K562 (cell line): ENCODE data around the gene S100A6. TPM values are rescaled to one million over a fixed set of nuclear protein-coding genes. Genes with fewer than 3 reads are reported as not detected.

Experiments used
- ATAC-seq: fragments of 200-7000 bp; cut with Tn5 transposase; 3 replicates; pipeline ENCODE4 v1.9.1; 2020; ENCODE audit warnings: moderate library complexity
- BruUV-seq: library from RNA; stranded (reverse); fragments of 400-500 nt; replicated peaks from 2 replicates; lab custom pipeline; 2021; lab: Mats Ljungman, UMichigan
- CTCF ChIA-PET: fragments of 300-600 bp; formaldehyde crosslinking; extraction: SDS; loops from one replicate; lab custom pipeline; 2021; ENCODE audit warnings: low intra/inter-chr PET ratio; lab: Yijun Ruan, JAX
- POLR2A ChIA-PET: fragments of 300-600, 350-650 bp; sonication (Branson Sonifier 250); formaldehyde crosslinking; extraction: SDS; loops from one replicate; lab custom pipeline; 2021; ENCODE audit warnings: antibody characterized with exemption, inconsistent platforms; lab: Yijun Ruan, JAX
- DNase-seq, 4 experiments: peaks; one replicate each; pipeline versions ENCODE4 v3.0.0 to v3.0.0-alpha.2; 2011 to 2018; ENCODE audit warnings: low spot score in 3 of 4, mixed read lengths in 3 of 4; ENCODE audit errors: extremely low read depth in 1 of 4
- FAIRE-seq: peaks from 2 replicates; lab custom pipeline; 2011; peaks lifted over from hg19 to GRCh38; lab: Jason Lieb, UNC
- H2AFZ ChIP-seq: 2 replicates; pipeline ENCODE4 v1.6.0; 2011; ENCODE audit warnings: low read depth, low read length, control low read depth, inconsistent platforms
- H3K27ac ChIP-seq: fragments of 200-600 bp; 3 replicates; pipeline ENCODE4 v1.8.0; 2011; ENCODE audit warnings: low read depth, mild to moderate bottlenecking, control low read depth, inconsistent platforms, low read length, moderate library complexity, mixed read lengths; ENCODE audit errors: extremely low read depth
- H3K27me3 ChIP-seq, 2 experiments: fragments of 300-600 bp in 1 of 2; 2 replicates in 1 of 2; 3 replicates in 1 of 2; pipeline versions ENCODE4 v1.6.0 to v1.8.0; 2011; ENCODE audit warnings: inconsistent platforms in 2 of 2, low read length in 2 of 2, mild to moderate bottlenecking in 1 of 2, mixed read lengths in 1 of 2, moderate library complexity in 1 of 2; ENCODE audit not compliant: control insufficient read depth in 2 of 2, insufficient read depth in 2 of 2
- H3K36me3 ChIP-seq: fragments of 300-600 bp; 3 replicates; pipeline ENCODE4 v1.8.0; 2011; ENCODE audit warnings: mild to moderate bottlenecking, low read length, inconsistent platforms; ENCODE audit not compliant: control insufficient read depth, insufficient read depth
- H3K4me1 ChIP-seq, 2 experiments: fragments of 200-600 bp in 1 of 2; replicated peaks in 1 of 2; 2 replicates in 1 of 2; 3 replicates in 1 of 2; pipeline versions ENCODE4 v1.5.1 to v1.8.0; 2011; ENCODE audit warnings: inconsistent platforms in 2 of 2, low read length in 2 of 2, mild to moderate bottlenecking in 1 of 2, mixed read lengths in 1 of 2, moderate library complexity in 1 of 2; ENCODE audit not compliant: control insufficient read depth in 2 of 2, insufficient read depth in 2 of 2
- H3K4me2 ChIP-seq: 2 replicates; pipeline ENCODE4 v1.6.1; 2011; ENCODE audit warnings: low read length, control low read depth, inconsistent platforms, mixed read lengths; ENCODE audit not compliant: insufficient read depth
- H3K4me3 ChIP-seq: fragments of 200-600 bp; sonication (generic), shearing (Covaris generic); 2 replicates; pipeline ENCODE4 v1.5.1; 2016; ENCODE audit warnings: control low read depth, inconsistent platforms
- H3K79me2 ChIP-seq: fragments of 200-600 bp; 3 replicates; pipeline ENCODE4 v1.8.0; 2011; ENCODE audit warnings: low read length, inconsistent platforms; ENCODE audit not compliant: control insufficient read depth, insufficient read depth
- H3K9ac ChIP-seq, 2 experiments: 2 replicates each; pipeline versions ENCODE4 v1.6.0 to v1.6.1; 2011; ENCODE audit warnings: low read depth in 2 of 2, low read length in 2 of 2, control low read depth in 1 of 2, inconsistent platforms in 1 of 2, mild to moderate bottlenecking in 1 of 2, mixed read lengths in 1 of 2; ENCODE audit not compliant: insufficient read depth in 1 of 2
- H3K9me1 ChIP-seq: one replicate; pipeline ENCODE4 v1.6.0; 2011; ENCODE audit warnings: inconsistent platforms, mild to moderate bottlenecking, low read length, moderate library complexity; ENCODE audit not compliant: control insufficient read depth, insufficient read depth
- H3K9me3 ChIP-seq: replicated peaks from 2 replicates; pipeline ENCODE4 v1.5.1; 2011; ENCODE audit warnings: low read depth, low read length, inconsistent platforms; ENCODE audit not compliant: control insufficient read depth, insufficient read depth
- H4K20me1 ChIP-seq: replicated peaks from 2 replicates; pipeline ENCODE4 v1.6.1; 2011; ENCODE audit warnings: low read length, inconsistent platforms, mixed read lengths; ENCODE audit not compliant: control insufficient read depth, insufficient read depth
- ARID3B ChIP-seq: fragments of 250-450 bp; sonication (Bioruptor Pico); IDR thresholded peaks from 2 replicates; pipeline ENCODE4 v1.4.0; 2020; ENCODE audit warnings: borderline replicate concordance
- BCLAF1 ChIP-seq, 2 experiments: fragments of 450-650 bp in 1 of 2; IDR thresholded peaks; 2 replicates each; pipeline ENCODE4 v1.6.1; 2011 to 2017; ENCODE audit warnings: low read depth in 2 of 2, antibody characterized with exemption in 1 of 2, borderline replicate concordance in 1 of 2, low read length in 1 of 2, mild to moderate bottlenecking in 1 of 2, mixed read lengths in 1 of 2; ENCODE audit not compliant: control insufficient read depth in 1 of 2
- FOXA3 ChIP-seq, 2 experiments: fragments of 450-650 bp in 1 of 2; sonication (generic) in 1 of 2; formaldehyde crosslinking; IDR thresholded peaks in 1 of 2; conservative IDR thresholded peaks in 1 of 2; 2 replicates each; pipeline versions ENCODE4 v1.4.0 to v1.8.0; 2020 to 2022; ENCODE audit warnings: mild to moderate bottlenecking in 2 of 2, missing genetic modification reagents in 1 of 2
- HDAC2 ChIP-seq: fragments of 450-650 bp; IDR thresholded peaks from 2 replicates; pipeline ENCODE4 v1.6.1; 2016; ENCODE audit warnings: mild to moderate bottlenecking
- LEF1 ChIP-seq: fragments of 450-650 bp; IDR thresholded peaks from 2 replicates; pipeline ENCODE4 v1.6.1; 2016; ENCODE audit warnings: mild to moderate bottlenecking
- MEF2A ChIP-seq: IDR thresholded peaks from 2 replicates; pipeline ENCODE4 v1.6.1; 2011; ENCODE audit warnings: low read depth, mild to moderate bottlenecking, low read length, moderate library complexity; ENCODE audit not compliant: control insufficient read depth
- NR2C2 ChIP-seq, 2 experiments: fragments of 200-800 bp in 1 of 2; sonication (Bioruptor generic) in 1 of 2; sonication (generic) in 1 of 2; formaldehyde crosslinking in 1 of 2; IDR thresholded peaks; 2 replicates each; pipeline versions ENCODE4 v1.6.1 to v1.8.0; 2016 to 2022; ENCODE audit warnings: mild to moderate bottlenecking in 1 of 2, missing compliant biosample characterization in 1 of 2, missing genetic modification characterization in 1 of 2, missing genetic modification reagents in 1 of 2
- OTX1 ChIP-seq: fragments of 450-650 bp; formaldehyde crosslinking; IDR thresholded peaks from 2 replicates; pipeline ENCODE4 v1.4.0; 2022; ENCODE audit warnings: mild to moderate bottlenecking
- RBM15 ChIP-seq: fragments of 200-400 bp; formaldehyde crosslinking; IDR thresholded peaks from 2 replicates; pipeline ENCODE4 v1.6.1; 2018; ENCODE audit warnings: mild to moderate bottlenecking, low read length, moderate library complexity; ENCODE audit not compliant: insufficient read depth
- RHOXF2B ChIP-seq: fragments of 250-450 bp; sonication (Bioruptor Pico); conservative IDR thresholded peaks from 2 replicates; pipeline ENCODE4 v1.5.1; 2021
- SAFB2 ChIP-seq: fragments of 200-400 bp; formaldehyde crosslinking; IDR thresholded peaks from 2 replicates; pipeline ENCODE4 v1.6.1; 2018; ENCODE audit warnings: borderline replicate concordance, low read length, low read depth, moderate library complexity; ENCODE audit not compliant: severe bottlenecking
- SMAD2 ChIP-seq: fragments of 150-350 bp; IDR thresholded peaks from 2 replicates; pipeline ENCODE4 v1.6.1; 2014; ENCODE audit warnings: low read depth, mild to moderate bottlenecking, low read length
- ZNF146 ChIP-seq: IDR thresholded peaks from one replicate; pipeline ENCODE4 v1.6.1; 2018; ENCODE audit warnings: missing compliant biosample characterization; ENCODE audit not compliant: unreplicated experiment
- ZNF785 ChIP-seq: fragments of 250-450 bp; sonication (Bioruptor Pico); IDR thresholded peaks from 2 replicates; pipeline ENCODE4 v1.4.0; 2020; ENCODE audit warnings: mild to moderate bottlenecking
- ZNF830 ChIP-seq: fragments of 250-450 bp; sonication (Bioruptor Pico); IDR thresholded peaks from 2 replicates; pipeline ENCODE4 v1.5.0; 2021; ENCODE audit warnings: mild to moderate bottlenecking
- WGBS: fragments of 100-300 bp; shearing (Covaris generic); methylation state at CpG from one replicate; pipeline ENCODE4 v1.1.6; 2016; ENCODE audit warnings: low coverage, mixed read lengths; ENCODE audit not compliant: insufficient coverage; ENCODE audit errors: missing lambda C conversion rate; 5-methylcytosine and 5-hydroxymethylcytosine counted together
- in situ Hi-C: fragments of 300-500 bp; cut with MboI; formaldehyde crosslinking; loops from 4 replicates; pipeline ENCODE4 v1.15.0; 2018; ENCODE audit warnings: inconsistent platforms, mixed read lengths
- intact Hi-C: fragments of 100-400 bp; cut with micrococcal nuclease; formaldehyde crosslinking; loops from 2 replicates; pipeline ENCODE4 v1.14.2; 2022
- polyA plus RNA-seq, 8 experiments: library from polyadenylated mRNA; depleted of rRNA in 4 of 8; stranded (reverse) in 5 of 8; unstranded in 3 of 8; fragments of >200 nt; fragmentation: Nextera tagmentation in 2 of 8; fragmentation: Illumina TruSeq in 1 of 8; extraction: Ambion mirVana in 2 of 8; extraction: Trizol in 1 of 8; gene quantifications; 2 replicates each; pipeline versions ENCODE4 v1.2.1 to v1.2.3, GENCODE V29; 2011 to 2014; ENCODE audit warnings: inconsistent platforms in 1 of 8, missing spikeins in 1 of 8
- total RNA-seq, 7 experiments: library from RNA; depleted of rRNA in 6 of 7; stranded (reverse); fragments of >200 nt in 6 of 7; fragmentation: Illumina TruSeq in 2 of 7; extraction: Trizol in 2 of 7; gene quantifications; 2 replicates each; pipeline versions ENCODE4 v1.2.1 to v1.2.3, GENCODE V29; 2011 to 2021; ENCODE audit warnings: low replicate concordance in 1 of 7

S100A6 gene
- total and polyA plus RNA-seq, 9 of the 15 experiments (the other 6 are each of a cell fraction or from before 2014, with no cell fraction given): 9.8 to 66.5 (median 23.2) TPM

- Histone ChIP-seq H3K9me3 (no peaks in the 10 kb centered on the region), H4K20me1 (no peaks in the 10 kb centered on the region), H3K4me3 (no peak overlapping the region), H3K79me2 (no peaks in the 10 kb centered on the region), H2AFZ (peak overlapping the region; percentile 91), H3K27ac (peak overlapping the region; percentile 95), H3K9ac (peak overlapping the region; percentile 60 to 89; a peak in 3 of 4 replicates), H3K27me3 (no peaks in the 10 kb centered on the region), H3K9me1 (peaks cover 9% of the 10 kb centered on the region), H3K36me3 (no peaks in the 10 kb centered on the region), H3K4me2 (peak overlapping the region; percentile 62), H3K4me1 (peaks cover 37 to 38% of the 10 kb centered on the region in 2 experiments)
- CTCF ChIA-PET: interaction anchor here (5.0 kb wide), 1 partner anchor 56 kb away, joined by 58 read pairs; no protein-coding TSS in a partner anchor
- peak; percentile 93 to 97 (median 96) for DNase-seq
- no TSS peak for BruUV-seq
- POLR2A ChIA-PET: interaction anchor here (0.5 to 1.2 kb wide), 4 partner anchors 37 to 1435 kb away, joined by 3 to 6 read pairs (median 4); partner anchors contain the start of gene S100A1
- intact Hi-C loops (loop anchor here (5.0 kb wide), 1 partner anchor 181 kb away; no protein-coding TSS in a partner anchor), in situ Hi-C loops (loop anchor here (5.0 to 10.0 kb wide), 2 partner anchors 34 to 52 kb away; no protein-coding TSS in a partner anchor)
- WGBS: 36% methylated on average over 15 of the region's 16 CpGs
- ATAC-seq: peak; percentile 89
- FAIRE-seq: peak; percentile 91
- TF ChIP-seq SAFB2 (no peak), HDAC2 (peak; percentile 85), MEF2A (no peak), ZNF830 (CRISPR knock-in tag) (no peak), OTX1 (no peak), RHOXF2B (CRISPR knock-in tag) (no peak), RBM15 (no peak), ZNF146 (no peak), BCLAF1 (IDR thresholded peaks at IDR 0.05; ENCODE audit: borderline replicate concordance in 1 of 2, control insufficient read depth in 1 of 2, low read depth in 2 of 2, low read length in 1 of 2) (0 out of 4 replicates have a peak, but pooled peaks of 1 of the 2 experiments have one; percentile 25), SMAD2 (no peak), ZNF785 (no peak), FOXA3 (CRISPR knock-in tag; conservative IDR thresholded peaks at IDR 0.05 in 1 of 2, IDR thresholded peaks at IDR 0.05 in 1 of 2) (peak in 1 of 2 experiments; percentile 43; a peak in 1 of 4 replicates), LEF1 (peak; percentile 95), ARID3B (no peak), NR2C2 (CRISPR knock-in tag; IDR thresholded peaks at IDR 0.05) (no peak), NR2C2 (tag; IDR thresholded peaks at IDR 0.05) (peak; percentile 12; the same call in 1 of the 2 replicates)
Measured at GRCh38 chr1:153566414-153567371, 30.9 kb upstream of the S100A6 start.
